GM18505 (cell line): ENCODE data around the gene ARHGEF10L.

Source experiments
- ATAC-seq: cut with Tn5 transposase; IDR thresholded peaks from one replicate; pipeline ENCODE4 v1.9.1; 2021; ENCODE audit not compliant: unreplicated experiment
- POLR2A ChIP-seq: IDR thresholded peaks from 4 replicates; pipeline ENCODE4 v1.6.1; 2011; ENCODE audit warnings: borderline replicate concordance; ENCODE audit not compliant: insufficient read depth, insufficient read length; ENCODE audit errors: extremely low read depth

ARHGEF10L gene

DNA sequence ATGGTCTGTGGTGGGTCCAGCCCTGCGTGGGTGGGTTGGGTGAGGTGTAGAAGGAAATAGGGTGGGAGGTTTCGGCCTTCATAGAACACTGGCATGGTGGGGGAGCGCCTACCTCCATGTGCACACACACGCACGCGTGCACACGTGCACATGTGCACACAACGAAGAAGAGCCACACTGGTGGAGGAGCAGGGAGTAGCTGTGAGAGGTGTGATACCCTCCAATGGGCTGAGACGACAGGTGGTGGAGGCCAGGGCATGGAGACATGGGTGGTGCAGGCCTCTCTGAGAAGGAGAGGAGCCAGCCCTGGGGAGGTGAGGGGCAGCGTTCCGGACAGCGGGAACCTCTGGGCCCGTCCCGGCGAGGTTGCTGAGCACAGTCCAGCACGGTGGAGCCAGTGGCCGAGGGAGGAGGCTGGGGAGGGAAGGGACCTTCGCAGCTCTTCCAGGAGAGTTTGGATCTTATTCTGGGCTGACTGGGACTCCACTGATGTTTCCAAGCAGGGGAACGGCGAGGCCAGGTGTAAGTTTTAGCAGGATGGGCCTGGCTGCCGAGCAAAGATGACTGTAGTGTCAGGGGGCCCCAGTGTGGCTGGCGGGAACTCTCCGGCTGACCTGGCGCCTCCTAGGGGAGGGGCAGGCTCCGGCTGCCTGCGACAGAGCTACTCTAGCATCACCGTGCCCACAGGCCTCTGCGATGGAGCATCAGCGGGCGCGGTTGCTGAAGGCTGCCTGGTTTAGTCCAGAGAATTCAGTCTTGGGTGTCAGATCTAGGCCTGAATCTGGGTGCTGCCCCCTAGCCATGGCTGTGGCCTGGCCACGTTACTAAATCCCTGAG lies 107.2 kb downstream of the ARHGEF10L start:
- ATAC-seq = no peak

DNA sequence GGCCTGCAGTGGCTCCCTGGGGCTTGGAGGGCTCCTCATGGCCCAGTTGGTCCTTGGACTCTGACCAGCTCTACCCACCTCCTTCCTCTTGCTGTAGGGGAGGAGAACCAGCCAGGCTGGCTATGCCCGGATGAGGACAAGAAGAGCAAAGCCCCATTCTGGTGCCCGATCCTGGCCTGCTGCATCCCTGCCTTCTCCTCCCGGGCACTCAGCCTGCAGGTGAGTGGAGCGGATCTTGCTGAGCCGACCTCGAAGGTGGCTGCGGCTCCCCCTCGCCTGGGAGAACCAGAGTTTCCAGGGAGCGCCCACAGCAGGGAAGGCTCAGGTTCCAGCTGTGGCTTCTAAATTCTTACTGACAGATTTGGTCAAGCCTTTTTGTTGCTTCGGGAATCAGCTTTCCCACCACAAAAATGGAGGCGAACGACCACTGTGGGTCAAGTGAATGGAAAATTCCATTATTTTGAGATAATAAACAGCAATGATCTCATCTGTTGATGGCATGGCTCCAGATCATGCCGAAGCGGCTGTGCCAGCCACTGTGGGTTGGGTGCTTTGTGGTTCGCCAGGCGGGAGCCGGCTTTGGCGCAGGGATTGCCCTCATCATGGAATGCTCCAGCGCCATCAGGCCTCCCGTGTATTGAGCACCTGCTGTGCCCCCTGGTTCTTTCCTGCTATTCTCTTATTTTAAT lies 109.1 kb downstream of the ARHGEF10L start:
- ATAC-seq = no peak

More for the DNA sequence above, 107.2 kb downstream of the ARHGEF10L start:
- no peak for TF ChIP-seq POLR2A

DNA sequence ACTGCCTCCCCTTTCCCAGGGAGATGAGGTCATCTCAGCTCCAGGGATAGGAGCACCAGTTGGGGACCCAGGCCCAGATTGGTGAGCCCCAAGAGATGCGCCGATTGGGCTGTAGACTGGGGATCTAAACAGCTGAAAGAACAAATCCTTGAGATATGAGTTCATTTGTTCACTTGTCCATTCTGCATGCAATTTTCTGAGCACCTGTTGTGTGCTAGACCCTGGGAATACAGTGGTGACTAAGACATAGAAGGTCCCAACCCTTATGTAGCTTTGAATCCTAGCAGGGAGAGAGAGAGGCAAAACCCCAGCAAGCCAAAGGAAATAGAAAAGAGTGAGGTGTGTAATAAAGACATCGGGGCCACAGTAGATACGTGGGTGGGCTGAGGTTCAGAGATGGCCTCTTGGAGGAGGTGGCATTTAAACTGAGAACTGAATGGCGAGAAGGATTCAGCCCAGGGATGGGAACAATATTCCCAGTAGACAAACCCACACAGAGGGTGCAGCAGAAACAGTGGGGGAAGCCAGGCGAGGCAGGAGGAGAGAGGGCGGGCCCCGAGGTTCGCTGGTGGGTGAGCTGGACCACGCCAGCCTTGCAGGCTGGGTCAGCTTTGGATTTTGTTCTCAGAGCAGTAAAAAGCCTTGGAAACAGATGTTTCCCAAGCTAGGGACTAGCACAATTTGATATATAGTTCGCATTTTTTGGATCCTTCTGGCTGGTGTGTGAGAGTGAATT lies 110.0 kb downstream of the ARHGEF10L start:
- TF ChIP-seq POLR2A = no peak
- no peak for ATAC-seq

More for the DNA sequence above, 109.1 kb downstream of the ARHGEF10L start:
- no peak for TF ChIP-seq POLR2A

- ATAC-seq = no peak
- no peak for TF ChIP-seq POLR2A
Measured at GRCh38 chr1:17653276-17653675, 113.8 kb downstream of the ARHGEF10L start.

DNA sequence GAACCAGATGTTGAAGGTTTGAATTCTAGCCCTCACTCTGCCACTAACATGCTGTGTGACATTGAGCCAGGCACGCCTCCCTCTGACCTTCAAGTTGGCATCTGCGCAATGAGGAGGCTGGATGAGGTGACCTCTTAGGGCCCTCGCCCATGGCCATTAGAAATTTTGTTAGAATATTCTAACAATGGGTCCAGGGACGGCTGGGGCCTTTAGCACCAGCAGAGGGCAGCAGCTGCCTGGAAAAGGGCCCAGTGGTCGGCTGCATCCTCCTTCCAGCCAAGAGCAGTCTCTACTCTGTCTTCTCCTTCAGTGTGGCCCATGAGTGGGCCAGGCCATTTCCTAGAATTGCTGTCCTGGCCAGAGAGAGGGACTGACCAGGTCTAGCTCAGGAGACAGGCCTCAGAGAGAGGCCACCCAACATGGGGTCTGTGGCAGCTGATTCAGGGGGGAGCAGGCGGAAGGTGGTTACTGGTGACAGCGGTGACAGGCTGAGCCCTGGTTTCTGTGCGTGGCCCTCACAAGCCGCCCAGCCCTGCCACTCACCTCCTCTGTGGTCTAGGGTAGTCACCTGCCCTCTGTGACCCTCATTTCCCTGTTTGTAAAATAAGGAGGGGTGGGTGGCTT lies 114.3 kb downstream of the ARHGEF10L start:
- ATAC-seq = no peak
- TF ChIP-seq POLR2A = no peak

GRCh38 chr1:17654519-17654918 lies 115.0 kb downstream of the ARHGEF10L start:
- no peak for ATAC-seq
- TF ChIP-seq POLR2A = no peak

- no peak for ATAC-seq
- TF ChIP-seq POLR2A = no peak
Measured at GRCh38 chr1:17655169-17655568, 115.7 kb downstream of the ARHGEF10L start.

DNA sequence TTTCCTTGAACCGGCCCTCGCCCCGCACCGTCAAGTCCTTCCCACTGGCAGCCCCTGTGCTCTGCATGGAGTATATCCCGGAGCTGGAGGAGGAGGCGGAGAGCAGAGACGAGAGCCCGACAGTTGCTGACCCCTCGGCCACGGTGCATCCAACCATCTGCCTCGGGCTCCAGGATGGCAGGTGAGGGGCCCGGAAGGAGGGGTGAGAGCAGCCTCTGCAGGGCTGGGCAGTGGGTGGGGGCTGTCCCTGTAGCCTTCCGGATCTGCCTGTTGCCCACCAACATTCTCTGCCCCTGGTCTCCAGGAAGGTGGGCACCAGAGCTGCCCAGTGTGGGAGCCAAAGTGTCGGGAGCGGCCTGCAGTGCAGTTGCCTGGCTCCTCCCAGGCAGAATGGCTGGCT lies 116.4 kb downstream of the ARHGEF10L start:
- no peak for TF ChIP-seq POLR2A
- no peak for ATAC-seq

DNA sequence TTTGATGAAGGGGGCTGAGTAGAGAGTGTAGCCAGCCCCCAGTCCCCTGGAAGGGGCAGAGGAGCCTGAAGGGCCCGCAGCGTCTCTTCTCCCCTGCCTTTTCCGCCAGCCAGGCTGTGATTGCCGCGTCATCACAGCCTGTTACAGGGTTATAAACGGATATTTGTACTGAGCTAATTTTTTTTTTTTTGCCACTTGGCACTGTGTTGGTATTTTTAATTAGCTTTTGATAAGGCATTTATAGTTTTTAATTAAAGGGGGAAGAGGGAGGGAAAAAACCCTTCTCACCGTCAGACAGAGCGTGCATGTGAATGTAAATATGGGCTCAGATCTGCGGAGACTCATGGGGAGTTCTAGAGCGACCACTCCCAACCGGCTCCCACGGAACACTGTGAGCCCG lies 117.9 kb downstream of the ARHGEF10L start:
- no peak for TF ChIP-seq POLR2A
- no peak for ATAC-seq

- no peak for TF ChIP-seq POLR2A
- no peak for ATAC-seq
Measured at GRCh38 chr1:17658837-17659236, 119.3 kb downstream of the ARHGEF10L start.

DNA sequence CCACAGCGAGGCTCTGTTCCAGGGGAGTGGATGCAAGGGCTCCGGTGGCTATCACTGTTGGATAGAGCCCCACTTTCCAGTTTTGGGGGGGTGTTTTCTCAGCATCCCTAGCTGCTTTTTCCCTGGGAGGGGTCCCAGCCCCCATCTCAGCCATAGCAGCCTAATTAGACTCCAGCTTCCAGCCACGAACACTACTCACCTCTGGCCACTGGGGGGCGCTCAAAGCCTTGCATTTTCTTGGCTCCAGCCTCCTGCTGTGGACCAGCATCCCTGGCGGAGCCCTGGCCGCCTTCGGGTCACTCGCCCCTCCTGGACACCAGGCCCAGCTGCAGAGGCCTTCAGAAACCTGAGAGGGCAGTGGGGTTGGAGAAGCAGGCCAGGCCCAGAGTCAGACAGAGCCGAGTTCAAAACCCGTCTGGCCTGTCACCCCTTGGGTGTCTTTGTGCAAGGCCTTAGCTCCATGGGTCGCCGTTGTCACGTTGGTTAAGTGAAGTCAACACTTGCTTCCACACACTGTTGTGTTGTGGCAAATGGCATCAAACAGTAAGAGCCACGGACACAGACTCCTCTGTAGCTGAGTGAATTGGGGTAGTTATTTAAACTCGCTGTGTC lies 122.2 kb downstream of the ARHGEF10L start:
- no peak for ATAC-seq
- no peak for TF ChIP-seq POLR2A

GRCh38 chr1:17662296-17662695 lies 122.8 kb downstream of the ARHGEF10L start:
- no peak for ATAC-seq
- TF ChIP-seq POLR2A = no peak

- no peak for ATAC-seq
- TF ChIP-seq POLR2A = no peak
Measured at GRCh38 chr1:17662786-17663185, 123.3 kb downstream of the ARHGEF10L start.
